IMR-90 (cell line): Measurements from ENCODE around the gene PLXNC1. TPM values are rescaled to one million over a fixed set of nuclear protein-coding genes. Genes with fewer than 3 reads are reported as not detected.
A peak's percentile ranks its signal among the peaks of the same experiment; 100 is the strongest.

Experiments used
- ATAC-seq: fragments of 200-7000 bp; cut with Tn5 transposase; 2 replicates; pipeline ENCODE4 v1.9.1; 2020; ENCODE audit warnings: low read depth, mild to moderate bottlenecking, moderate library complexity
- BruUV-seq: library from RNA; stranded (reverse); fragments of 400-500 nt; replicated peaks from 2 replicates; lab custom pipeline; 2021; lab: Mats Ljungman, UMichigan
- CTCF ChIA-PET: fragments of 300-600 bp; formaldehyde crosslinking; extraction: SDS; loops from one replicate; lab custom pipeline; 2021; ENCODE audit warnings: antibody characterized with exemption; lab: Yijun Ruan, JAX
- POLR2A ChIA-PET: fragments of 300-600 bp; sonication (Branson Sonifier 250); formaldehyde crosslinking; loops from one replicate; lab custom pipeline; 2022; ENCODE audit warnings: antibody characterized with exemption; ENCODE audit not compliant: unreplicated experiment; lab: Charles Lee
- DNase-seq: peaks from one replicate; pipeline ENCODE4 v3.0.0; 2013
- H2AFZ ChIP-seq: replicated peaks from 2 replicates; pipeline ENCODE3; 2013; ENCODE audit warnings: low read length, mild to moderate bottlenecking; ENCODE audit not compliant: poor library complexity
- H2AK5ac ChIP-seq: 2 replicates; pipeline ENCODE4 v1.6.1; 2013; ENCODE audit warnings: low read depth, low read length, inconsistent platforms
- H2AK9ac ChIP-seq: replicated peaks from 2 replicates; pipeline ENCODE3; 2013; ENCODE audit warnings: mild to moderate bottlenecking, low read depth, low read length, moderate library complexity; ENCODE audit not compliant: poor library complexity
- H2BK120ac ChIP-seq: 2 replicates; pipeline ENCODE4 v1.6.1; 2013; ENCODE audit warnings: low read depth, low read length, inconsistent platforms
- H2BK15ac ChIP-seq: 3 replicates; pipeline ENCODE4 v1.6.1; 2013; ENCODE audit warnings: low read depth, low read length, inconsistent platforms
- H2BK20ac ChIP-seq: 2 replicates; pipeline ENCODE4 v1.6.1; 2013; ENCODE audit warnings: low read depth, mild to moderate bottlenecking, inconsistent platforms, low read length, moderate library complexity
- H2BK5ac ChIP-seq: 2 replicates; pipeline ENCODE4 v1.6.1; 2013; ENCODE audit warnings: mild to moderate bottlenecking, low read depth, low read length, inconsistent platforms; ENCODE audit not compliant: poor library complexity, severe bottlenecking
- H3K14ac ChIP-seq: replicated peaks from 2 replicates; pipeline ENCODE4 v1.6.1; 2013; ENCODE audit warnings: low read depth, low read length, inconsistent platforms
- H3K18ac ChIP-seq: 2 replicates; pipeline ENCODE4 v1.6.1; 2013; ENCODE audit warnings: low read depth, low read length, control low read depth
- H3K23ac ChIP-seq: 2 replicates; pipeline ENCODE4 v1.6.1; 2013; ENCODE audit warnings: low read depth, low read length, inconsistent platforms
- H3K27ac ChIP-seq: 2 replicates; pipeline ENCODE4 v1.5.1; 2013; ENCODE audit warnings: mild to moderate bottlenecking, control low read depth, low read length; ENCODE audit not compliant: insufficient read depth
- H3K27me3 ChIP-seq: 2 replicates; pipeline ENCODE4 v1.6.1; 2013; ENCODE audit warnings: low read length; ENCODE audit not compliant: control insufficient read depth, insufficient read depth
- H3K36me3 ChIP-seq: 2 replicates; pipeline ENCODE4 v1.6.1; 2013; ENCODE audit warnings: low read length, mixed read lengths; ENCODE audit not compliant: control insufficient read depth, insufficient read depth
- H3K4ac ChIP-seq: 2 replicates; pipeline ENCODE4 v1.6.1; 2013; ENCODE audit warnings: low read depth, low read length, inconsistent platforms
- H3K4me1 ChIP-seq: 2 replicates; pipeline ENCODE4 v1.6.1; 2013; ENCODE audit warnings: low read length, mixed read lengths; ENCODE audit not compliant: control insufficient read depth, insufficient read depth
- H3K4me2 ChIP-seq: 2 replicates; pipeline ENCODE4 v1.6.1; 2013; ENCODE audit warnings: low read depth, mild to moderate bottlenecking, control low read depth, low read length, moderate library complexity
- H3K4me3 ChIP-seq: 2 replicates; pipeline ENCODE4 v1.5.1; 2013; ENCODE audit warnings: low read depth, mild to moderate bottlenecking, control low read depth, low read length, moderate library complexity; ENCODE audit not compliant: insufficient read depth
- H3K56ac ChIP-seq: 2 replicates; pipeline ENCODE4 v1.6.1; 2013; ENCODE audit warnings: low read length, inconsistent platforms; ENCODE audit not compliant: insufficient read depth; ENCODE audit errors: extremely low read depth
- H3K79me1 ChIP-seq, 2 experiments: 2 replicates each; pipeline ENCODE4 v1.6.1; 2013; ENCODE audit warnings: low read length in 2 of 2, inconsistent platforms in 1 of 2, low read depth in 1 of 2
- H3K9ac ChIP-seq: 2 replicates; pipeline ENCODE4 v1.6.1; 2013; ENCODE audit warnings: low read depth, low read length, control low read depth
- H3K9me1 ChIP-seq: 2 replicates; pipeline ENCODE4 v1.6.1; 2013; ENCODE audit warnings: low read length, inconsistent platforms; ENCODE audit not compliant: insufficient read depth
- H3K9me3 ChIP-seq: 2 replicates; pipeline ENCODE4 v1.6.1; 2013; ENCODE audit warnings: low read length; ENCODE audit not compliant: control insufficient read depth, insufficient read depth
- H4K20me1 ChIP-seq: 2 replicates; pipeline ENCODE4 v1.6.1; 2013; ENCODE audit warnings: low read length, inconsistent platforms; ENCODE audit not compliant: insufficient read depth
- H4K5ac ChIP-seq: 2 replicates; pipeline ENCODE4 v1.6.1; 2013; ENCODE audit warnings: mild to moderate bottlenecking, low read depth, low read length, control low read depth
- H4K8ac ChIP-seq, 2 experiments: 2 replicates each; pipeline ENCODE4 v1.6.1; 2013; ENCODE audit warnings: low read depth in 2 of 2, low read length in 2 of 2, control low read depth in 1 of 2, inconsistent platforms in 1 of 2
- H4K91ac ChIP-seq: 2 replicates; pipeline ENCODE4 v1.6.1; 2013; ENCODE audit warnings: low read depth, low read length, inconsistent platforms; ENCODE audit not compliant: insufficient read depth
- BHLHE40 ChIP-seq: fragments of 150-350 bp; IDR thresholded peaks from 2 replicates; pipeline ENCODE4 v1.6.1; 2016; ENCODE audit warnings: mild to moderate bottlenecking, low read depth, low read length
- CEBPB ChIP-seq: IDR thresholded peaks from 2 replicates; pipeline ENCODE4 v1.6.1; 2012; ENCODE audit warnings: low read depth, low read length, improper control_type of control experiment
- CHD1 ChIP-seq: IDR thresholded peaks from 2 replicates; pipeline ENCODE4 v1.6.1; 2012; ENCODE audit warnings: low read depth, low read length, improper control_type of control experiment
- ELK1 ChIP-seq: fragments of 150-350 bp; IDR thresholded peaks from 2 replicates; pipeline ENCODE4 v1.6.1; 2016; ENCODE audit warnings: low read depth, mild to moderate bottlenecking, low read length, moderate library complexity, borderline replicate concordance
- FOS ChIP-seq: fragments of 150-350 bp; IDR thresholded peaks from 2 replicates; pipeline ENCODE4 v1.6.1; 2016; ENCODE audit warnings: low read depth, low read length
- MAFK ChIP-seq: IDR thresholded peaks from 2 replicates; pipeline ENCODE4 v1.6.1; 2012; ENCODE audit warnings: low read depth, low read length, improper control_type of control experiment
- MAZ ChIP-seq: IDR thresholded peaks from 2 replicates; pipeline ENCODE4 v1.6.1; 2012; ENCODE audit warnings: low read depth, mild to moderate bottlenecking, low read length, improper control_type of control experiment, moderate library complexity, borderline replicate concordance
- MXI1 ChIP-seq: IDR thresholded peaks from 2 replicates; pipeline ENCODE4 v1.6.1; 2012; ENCODE audit warnings: low read depth, mild to moderate bottlenecking, low read length, moderate library complexity, borderline replicate concordance
- NFE2L2 ChIP-seq: fragments of 150-350 bp; IDR thresholded peaks from 2 replicates; pipeline ENCODE4 v1.6.1; 2016; ENCODE audit warnings: low read depth, mild to moderate bottlenecking, low read length
- POLR2A ChIP-seq: IDR thresholded peaks from 2 replicates; pipeline ENCODE4 v1.6.1; 2012; ENCODE audit warnings: mild to moderate bottlenecking, low read depth, low read length
- RAD21 ChIP-seq: IDR thresholded peaks from 2 replicates; pipeline ENCODE4 v1.6.1; 2012; ENCODE audit warnings: low read length, improper control_type of control experiment
- RCOR1 ChIP-seq: IDR thresholded peaks from 2 replicates; pipeline ENCODE4 v1.6.1; 2012; ENCODE audit warnings: mild to moderate bottlenecking, low read length, improper control_type of control experiment; ENCODE audit not compliant: insufficient replicate concordance
- RFX5 ChIP-seq: IDR thresholded peaks from 2 replicates; pipeline ENCODE4 v1.8.0; 2012; ENCODE audit warnings: low read depth, mild to moderate bottlenecking, low read length, moderate library complexity
- SMC3 ChIP-seq: fragments of 150-350 bp; IDR thresholded peaks from 2 replicates; pipeline ENCODE4 v1.6.1; 2016; ENCODE audit warnings: low read depth, mild to moderate bottlenecking, antibody characterized with exemption, low read length, moderate library complexity
- USF2 ChIP-seq: fragments of 150-350 bp; IDR thresholded peaks from 2 replicates; pipeline ENCODE4 v1.6.1; 2017; ENCODE audit warnings: mild to moderate bottlenecking, antibody characterized with exemption, low read length, low read depth
- WGBS, 2 experiments: methylation state at CpG; one replicate each; pipeline versions ENCODE4 v1.1.5 to v1.1.7; 2013; ENCODE audit warnings: missing lambda C conversion rate in 2 of 2; ENCODE audit not compliant: insufficient read length in 1 of 2; ENCODE audit errors: extremely low coverage in 2 of 2; 5-methylcytosine and 5-hydroxymethylcytosine counted together
- dilution Hi-C: fragments of 300-500 bp; cut with HindIII; formaldehyde crosslinking; loops from one replicate; pipeline ENCODE4 v1.14.3; 2018; ENCODE audit warnings: low sequenced_read_pairs; ENCODE audit not compliant: unreplicated experiment
- in situ Hi-C: fragments of 300-500 bp; cut with MboI; formaldehyde crosslinking; loops from 3 replicates; pipeline ENCODE4 v1.14.3; 2019; ENCODE audit warnings: low sequenced_read_pairs, inconsistent platforms, mixed read lengths
- intact Hi-C: fragments of 100-400 bp; cut with micrococcal nuclease; formaldehyde crosslinking; loops from 2 replicates; pipeline ENCODE4 v1.10.0; 2022
- polyA plus RNA-seq, 3 experiments: library from polyadenylated mRNA; depleted of rRNA; stranded (reverse); fragments of >200 nt; gene quantifications; 2 replicates each; pipeline ENCODE4 v1.2.3, GENCODE V29; 2012; ENCODE audit warnings: low replicate concordance in 1 of 3
- total RNA-seq: library from RNA; depleted of rRNA; stranded (reverse); fragments of >200 nt; gene quantifications from 2 replicates; pipeline ENCODE4 v1.2.3, GENCODE V29; 2012
- TF ChIP-seq, protein P1 (sequence below): conservative IDR thresholded peaks from 2 replicates; pipeline ENCODE4 v1.5.1; 2012; ENCODE audit warnings: mild to moderate bottlenecking, low read depth, low read length, improper control_type of control experiment

Gene PLXNC1
- total and polyA plus RNA-seq, 2 of the 4 experiments (the other 2 are of a cell fraction): 1.0 to 1.6 TPM

GRCh38 chr12:94284859-94285258, 136.5 kb downstream of the PLXNC1 start:
- ATAC-seq (no peak), DNase-seq (no peak)
- Histone ChIP-seq H2BK15ac (no peak overlapping the region), H2BK5ac (no peak overlapping the region), H3K23ac (no peak overlapping the region), H2BK120ac (no peak overlapping the region), H2AFZ (no peak overlapping the region), H3K9me3 (no peaks in the 10 kb centered on the region), H3K14ac (no peak overlapping the region), H3K79me1 (no peaks in the 10 kb centered on the region), H3K4me1 (peaks cover 7% of the 10 kb centered on the region), H3K18ac (no peak overlapping the region), H2AK9ac (peak overlapping the region; percentile 71), H3K9me1 (peaks cover 3% of the 10 kb centered on the region; the same call in 1 of the 2 replicates), H3K36me3 (no peaks in the 10 kb centered on the region), H3K56ac (no peak overlapping the region), H2AK5ac (no peak overlapping the region), H3K4ac (no peak overlapping the region), H3K4me2 (no peak overlapping the region), H4K5ac (no peak overlapping the region), H4K20me1 (no peaks in the 10 kb centered on the region), H4K91ac (no peak overlapping the region), H2BK20ac (no peak overlapping the region), H3K4me3 (no peak overlapping the region), H3K27ac (no peak overlapping the region), H3K9ac (no peak overlapping the region), H3K27me3 (peaks cover 4% of the 10 kb centered on the region), H4K8ac (no peak overlapping the region)
- TF ChIP-seq FOS (no peak), MAFK (no peak), RAD21 (no peak), RCOR1 (no peak), MAZ (no peak), SMC3 (no peak), CEBPB (no peak), POLR2A (no peak), USF2 (no peak), NFE2L2 (no peak), ELK1 (no peak), BHLHE40 (no peak), CHD1 (no peak), MXI1 (no peak), RFX5 (no peak)
- TF ChIP-seq, protein P1, sequence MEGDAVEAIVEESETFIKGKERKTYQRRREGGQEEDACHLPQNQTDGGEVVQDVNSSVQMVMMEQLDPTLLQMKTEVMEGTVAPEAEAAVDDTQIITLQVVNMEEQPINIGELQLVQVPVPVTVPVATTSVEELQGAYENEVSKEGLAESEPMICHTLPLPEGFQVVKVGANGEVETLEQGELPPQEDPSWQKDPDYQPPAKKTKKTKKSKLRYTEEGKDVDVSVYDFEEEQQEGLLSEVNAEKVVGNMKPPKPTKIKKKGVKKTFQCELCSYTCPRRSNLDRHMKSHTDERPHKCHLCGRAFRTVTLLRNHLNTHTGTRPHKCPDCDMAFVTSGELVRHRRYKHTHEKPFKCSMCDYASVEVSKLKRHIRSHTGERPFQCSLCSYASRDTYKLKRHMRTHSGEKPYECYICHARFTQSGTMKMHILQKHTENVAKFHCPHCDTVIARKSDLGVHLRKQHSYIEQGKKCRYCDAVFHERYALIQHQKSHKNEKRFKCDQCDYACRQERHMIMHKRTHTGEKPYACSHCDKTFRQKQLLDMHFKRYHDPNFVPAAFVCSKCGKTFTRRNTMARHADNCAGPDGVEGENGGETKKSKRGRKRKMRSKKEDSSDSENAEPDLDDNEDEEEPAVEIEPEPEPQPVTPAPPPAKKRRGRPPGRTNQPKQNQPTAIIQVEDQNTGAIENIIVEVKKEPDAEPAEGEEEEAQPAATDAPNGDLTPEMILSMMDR: no peak
- ChIA-PET POLR2A (no interaction called here), CTCF (no interaction called here)
- intact Hi-C loops: no loop called here
- in situ Hi-C loops: no loop called here
- no CpG with 5 or more reads among the region's 2 CpGs for WGBS, 2 experiments
- BruUV-seq: no TSS peak
- dilution Hi-C loops: no loop called here
